ENCODE data around the gene CYBC1. TPM values are rescaled to one million over a fixed set of nuclear protein-coding genes. Genes with fewer than 3 reads are reported as not detected.

CYBC1 gene
- total and polyA plus RNA-seq, 10 donors: 105 to 333 (median 284) TPM

GRCh38 chr17:82446649-82447048, 3.9 kb downstream of the CYBC1 start:
- DNase-seq: no peak
- intact Hi-C loops (cut with DNase I; ENCODE audit: low total_unique reads): no loop called here
- WGBS, 5 donors: 79 to 100% (median 85%) methylated on average over 1 to 12 of the region's 12 CpGs
- H3K4me3 ChIP-seq: no peak overlapping the region
- H3K27me3 ChIP-seq (replicated peaks in 1 of 7): no peaks in the 10 kb centered on the region
- H3K36me3 ChIP-seq: peaks cover 0 to 65% (median 57%) of the 10 kb centered on the region in 6 donors
- peaks cover 31 to 86% (median 73%) of the 10 kb centered on the region in 6 donors for H3K4me1 ChIP-seq
- TF ChIP-seq POLR2A (IDR thresholded peaks at IDR 0.05): no peak
- peak in 1 of 3 donors; percentile 44 for TF ChIP-seq POLR2AphosphoS5 (IDR thresholded peaks at IDR 0.05)
- TF ChIP-seq CTCF (IDR thresholded peaks at IDR 0.05 in 8 of 11, conservative IDR thresholded peaks at IDR 0.05 in 3 of 11): no peak
- H3K9me3 ChIP-seq: no peaks in the 10 kb centered on the region
- H3K27ac ChIP-seq: peak overlapping the region in 4 of 8 donors; percentile 62 to 76 (median 70)

GRCh38 chr17:82446124-82446523, 4.4 kb downstream of the CYBC1 start:
- no peak for DNase-seq
- Histone ChIP-seq H3K9me3 (no peaks in the 10 kb centered on the region), H3K4me3 (no peak overlapping the region), H3K27ac (peak overlapping the region in 5 of 8 donors; percentile 61 to 76 (median 70)), H3K27me3 (replicated peaks in 1 of 7) (no peaks in the 10 kb centered on the region), H3K4me1 (peaks cover 26 to 86% (median 71%) of the 10 kb centered on the region in 6 donors), H3K36me3 (peaks cover 0 to 68% (median 58%) of the 10 kb centered on the region in 6 donors)
- intact Hi-C loops (cut with DNase I; ENCODE audit: low total_unique reads): no loop called here
- 88 to 92% (median 90%) methylated on average over 15 of the region's 15 CpGs for WGBS, 5 donors
- no peak for TF ChIP-seq POLR2AphosphoS5 (IDR thresholded peaks at IDR 0.05)
- TF ChIP-seq CTCF (IDR thresholded peaks at IDR 0.05 in 8 of 11, conservative IDR thresholded peaks at IDR 0.05 in 3 of 11): no peak
- no peak for TF ChIP-seq POLR2A (IDR thresholded peaks at IDR 0.05)

- Histone ChIP-seq H3K4me1 (peaks cover 30 to 89% (median 74%) of the 10 kb centered on the region in 6 donors), H3K9me3 (no peaks in the 10 kb centered on the region), H3K4me3 (no peak overlapping the region), H3K36me3 (peaks cover 0 to 69% (median 58%) of the 10 kb centered on the region in 6 donors), H3K27me3 (replicated peaks in 1 of 7) (no peaks in the 10 kb centered on the region), H3K27ac (peak overlapping the region; percentile 36 to 76 (median 62))
- intact Hi-C loops (cut with DNase I; ENCODE audit: low total_unique reads): no loop called here
- WGBS, 5 donors: 63 to 91% (median 76%) methylated on average over 4 to 13 of the region's 13 CpGs
- no peak for TF ChIP-seq CTCF (IDR thresholded peaks at IDR 0.05 in 8 of 11, conservative IDR thresholded peaks at IDR 0.05 in 3 of 11)
- TF ChIP-seq POLR2AphosphoS5 (IDR thresholded peaks at IDR 0.05): peak in 1 of 3 donors; percentile 11
- DNase-seq: no peak
Observed at GRCh38 chr17:82445542-82445941, 5.0 kb downstream of the CYBC1 start.

- intact Hi-C loops (cut with DNase I; ENCODE audit: low total_unique reads): no loop called here
- DNase-seq: peak; percentile 82
- Histone ChIP-seq H3K36me3 (peaks cover 0 to 74% (median 58%) of the 10 kb centered on the region in 6 donors), H3K9me3 (no peaks in the 10 kb centered on the region), H3K27ac (peak overlapping the region; percentile 36 to 76 (median 62)), H3K27me3 (replicated peaks in 1 of 7) (no peaks in the 10 kb centered on the region), H3K4me3 (peak overlapping the region in 1 of 8 donors; percentile 24), H3K4me1 (peaks cover 30 to 93% (median 80%) of the 10 kb centered on the region in 6 donors)
- TF ChIP-seq POLR2A (IDR thresholded peaks at IDR 0.05) (no peak), POLR2AphosphoS5 (IDR thresholded peaks at IDR 0.05) (peak in 2 of 3 donors; percentile 27 to 70)
- 42 to 65% (median 60%) methylated on average over 1 to 19 of the region's 19 CpGs for WGBS, 5 donors
Observed at GRCh38 chr17:82444941-82445521, 5.5 kb downstream of the CYBC1 start.

Data from spleen (tissue), 11 donors.